Keratinocyte (primary cell): ENCODE data around the gene ARMC3. TPM values are rescaled to one million over a fixed set of nuclear protein-coding genes. Genes with fewer than 3 reads are reported as not detected.

Experiments
- DNase-seq: peaks from one replicate; pipeline ENCODE4 v3.0.0-alpha.2; 2011; ENCODE audit warnings: low read depth, missing footprints, low spot score
- FAIRE-seq: peaks from 2 replicates; lab custom pipeline; 2011; peaks lifted over from hg19 to GRCh38; lab: Jason Lieb, UNC
- H2AFZ ChIP-seq: 2 replicates; pipeline ENCODE4 v1.6.0; 2012; ENCODE audit warnings: low read length, control low read depth, inconsistent platforms; ENCODE audit not compliant: control insufficient read depth
- H3K27ac ChIP-seq: 2 replicates; pipeline ENCODE4 v1.5.1; 2011; ENCODE audit warnings: low read length; ENCODE audit not compliant: control insufficient read depth, insufficient read depth
- H3K27me3 ChIP-seq: 3 replicates; pipeline ENCODE4 v1.6.0; 2011; ENCODE audit warnings: low read length; ENCODE audit not compliant: control insufficient read depth, insufficient read depth; ENCODE audit errors: extremely low read depth
- H3K36me3 ChIP-seq, 2 experiments: 2 replicates in 1 of 2; 3 replicates in 1 of 2; pipeline ENCODE4 v1.5.1; 2011; ENCODE audit warnings: low read length in 2 of 2, mild to moderate bottlenecking in 1 of 2; ENCODE audit not compliant: control insufficient read depth in 2 of 2, insufficient read depth in 2 of 2; ENCODE audit errors: extremely low read depth in 1 of 2
- H3K4me1 ChIP-seq: 3 replicates; pipeline ENCODE4 v1.5.1; 2011; ENCODE audit warnings: low read length; ENCODE audit not compliant: control insufficient read depth, insufficient read depth; ENCODE audit errors: extremely low read depth
- H3K4me2 ChIP-seq: 3 replicates; pipeline ENCODE4 v1.6.0; 2011; ENCODE audit warnings: low read depth, low read length; ENCODE audit not compliant: control insufficient read depth, insufficient read depth; ENCODE audit errors: extremely low read depth
- H3K4me3 ChIP-seq, 3 experiments: fragments of 200-600 bp in 1 of 3; sonication (generic) in 1 of 3; 2 replicates in 2 of 3; 3 replicates in 1 of 3; pipeline ENCODE4 v1.5.1; 2011 to 2016; ENCODE audit warnings: low read length in 3 of 3, mild to moderate bottlenecking in 3 of 3, control low read depth in 2 of 3, inconsistent platforms in 1 of 3, low read depth in 1 of 3, mixed read lengths in 1 of 3, mixed run types in 1 of 3, moderate library complexity in 1 of 3; ENCODE audit not compliant: control insufficient read depth in 2 of 3, insufficient read depth in 2 of 3; ENCODE audit errors: extremely low read depth in 1 of 3
- H3K79me2 ChIP-seq: 2 replicates; pipeline ENCODE4 v1.6.0; 2012; ENCODE audit warnings: low read length; ENCODE audit not compliant: control insufficient read depth, insufficient read depth
- H3K9ac ChIP-seq: 3 replicates; pipeline ENCODE4 v1.6.0; 2011; ENCODE audit warnings: low read length; ENCODE audit not compliant: control insufficient read depth, insufficient read depth; ENCODE audit errors: extremely low read depth
- H3K9me1 ChIP-seq: 3 replicates; pipeline ENCODE4 v1.6.0; 2011; ENCODE audit warnings: low read length; ENCODE audit not compliant: control insufficient read depth, insufficient read depth; ENCODE audit errors: extremely low read depth
- H3K9me3 ChIP-seq: 2 replicates; pipeline ENCODE4 v1.5.1; 2012; ENCODE audit warnings: low read depth, low read length; ENCODE audit not compliant: control insufficient read depth
- H4K20me1 ChIP-seq: 3 replicates; pipeline ENCODE4 v1.6.0; 2011; ENCODE audit warnings: low read length; ENCODE audit not compliant: control insufficient read depth, insufficient read depth; ENCODE audit errors: extremely low read depth
- CTCF ChIP-seq, 3 experiments: IDR thresholded peaks in 1 of 3; conservative IDR thresholded peaks in 1 of 3; optimal IDR thresholded peaks in 1 of 3; 2 replicates in 2 of 3; 3 replicates in 1 of 3; pipeline versions ENCODE3 to v1.5.1; 2011; ENCODE audit warnings: low read length in 3 of 3, mild to moderate bottlenecking in 3 of 3, moderate library complexity in 2 of 3, control low read depth in 1 of 3, inconsistent platforms in 1 of 3; ENCODE audit not compliant: insufficient read depth in 2 of 3; ENCODE audit errors: extremely low read depth in 1 of 3
- EZH2 ChIP-seq: IDR thresholded peaks from one replicate; pipeline ENCODE4 v1.6.1; 2012; ENCODE audit warnings: inconsistent platforms, mild to moderate bottlenecking, low read length, moderate library complexity
- dilution Hi-C: fragments of 300-500 bp; cut with MboI; formaldehyde crosslinking; loops from one replicate; pipeline ENCODE4 v1.7.0; 2020; ENCODE audit warnings: low sequenced_read_pairs; ENCODE audit not compliant: extremely low pct_ligation_motif_present
- polyA plus RNA-seq, 5 experiments: library from polyadenylated mRNA; depleted of rRNA in 3 of 5; stranded (reverse) in 3 of 5; stranded (forward) in 1 of 5; unstranded in 1 of 5; fragments of >200 nt; gene quantifications; 1 replicate in 1 of 5; 2 replicates in 3 of 5; 3 replicates in 1 of 5; pipeline versions ENCODE4 v1.2.1 to v1.2.3, GENCODE V29; 2011 to 2012; ENCODE audit warnings: missing spikeins in 2 of 5, low read depth in 1 of 5, low replicate concordance in 1 of 5

ARMC3 gene
- polyA plus RNA-seq, 1 donor (not counting 4 experiments of a cell fraction or from before 2014, with no cell fraction given): not detected

- no peak for FAIRE-seq
- no peaks in the 10 kb centered on the region for H3K9me1 ChIP-seq
These were observed 91.8 kb downstream of the ARMC3 start for GRCh38 chr10:23019633-23020032.

GRCh38 chr10:23021430-23021829 is 93.6 kb downstream of the ARMC3 start:
- TF ChIP-seq CTCF (optimal IDR thresholded peaks at IDR 0.05 in 1 of 3, IDR thresholded peaks at IDR 0.05 in 1 of 3, conservative IDR thresholded peaks at IDR 0.05 in 1 of 3; ENCODE audit: extremely low read depth in 1 of 3, insufficient read depth in 2 of 3, low read length in 3 of 3): no peak
- TF ChIP-seq EZH2: no peak
- Histone ChIP-seq H3K4me3 (no peak overlapping the region), H4K20me1 (no peaks in the 10 kb centered on the region), H3K9me3 (no peaks in the 10 kb centered on the region), H3K27ac (no peak overlapping the region), H3K4me1 (no peaks in the 10 kb centered on the region), H3K27me3 (peaks cover 6% of the 10 kb centered on the region), H3K79me2 (no peaks in the 10 kb centered on the region), H2AFZ (no peak overlapping the region), H3K4me2 (no peak overlapping the region), H3K36me3 (no peaks in the 10 kb centered on the region), H3K9me1 (no peaks in the 10 kb centered on the region), H3K9ac (no peak overlapping the region)
- FAIRE-seq (no peak), DNase-seq (no peak)
- dilution Hi-C loops: no loop called here

More at GRCh38 chr10:23019633-23020032, 91.8 kb downstream of the ARMC3 start:
- Histone ChIP-seq H4K20me1 (no peaks in the 10 kb centered on the region), H3K4me2 (no peak overlapping the region), H3K79me2 (no peaks in the 10 kb centered on the region), H3K27me3 (peaks cover 6% of the 10 kb centered on the region), H2AFZ (no peak overlapping the region), H3K27ac (no peak overlapping the region), H3K4me3 (no peak overlapping the region), H3K9ac (no peak overlapping the region), H3K4me1 (no peaks in the 10 kb centered on the region), H3K36me3 (no peaks in the 10 kb centered on the region), H3K9me3 (no peaks in the 10 kb centered on the region)
- TF ChIP-seq EZH2: no peak
- no peak for TF ChIP-seq CTCF (optimal IDR thresholded peaks at IDR 0.05 in 1 of 3, IDR thresholded peaks at IDR 0.05 in 1 of 3, conservative IDR thresholded peaks at IDR 0.05 in 1 of 3; ENCODE audit: extremely low read depth in 1 of 3, insufficient read depth in 2 of 3, low read length in 3 of 3)
- dilution Hi-C loops: no loop called here
- no peak for DNase-seq
